ENCODE measurements around the gene FARP1. TPM values are rescaled to one million over a fixed set of nuclear protein-coding genes. Genes with fewer than 3 reads are reported as not detected.

FARP1 gene
- total and polyA plus RNA-seq, 2 of the 13 experiments (the other 11 are each of a cell fraction or from before 2014, with no cell fraction given) = 70.6 to 126 TPM

GRCh38 chr13:98366443-98366842 lies 223.5 kb downstream of the FARP1 start:
- no peak overlapping the region for H3K9ac ChIP-seq (ENCODE audit: insufficient read depth, low read depth, low read length)
- no peak overlapping the region for H3K4me3 ChIP-seq (replicated peaks in 1 of 3; ENCODE audit: insufficient read depth in 1 of 3, low read depth in 2 of 3, low read length in 3 of 3)
- BruUV-seq (replicated peaks) = no TSS peak
- no peaks in the 10 kb centered on the region for H3K4me1 ChIP-seq (ENCODE audit: insufficient read depth, low read length)
- H4K20me1 ChIP-seq (ENCODE audit: insufficient read depth, low read length) = peaks cover 63% of the 10 kb centered on the region
- ChIA-PET CTCF (ENCODE audit: low intra/inter-chr PET ratio, low total read pairs) (no interaction called here), POLR2A (no interaction called here)
- FAIRE-seq (no peak), DNase-seq (ENCODE audit: low spot score) (no peak), ATAC-seq (no peak)
- no peak for TF ChIP-seq ZNF33B (CRISPR knock-in tag; IDR thresholded peaks at IDR 0.05)
- no peak for TF ChIP-seq ZNF883 (CRISPR knock-in tag; IDR thresholded peaks at IDR 0.05; ENCODE audit: not compliant biosample characterization)
- TF ChIP-seq PAWR (CRISPR knock-in tag; IDR thresholded peaks at IDR 0.05; ENCODE audit: borderline replicate concordance) = no peak
- TF ChIP-seq MTERF4 (CRISPR knock-in tag; IDR thresholded peaks at IDR 0.05) = no peak
- no peak for TF ChIP-seq MAZ (IDR thresholded peaks at IDR 0.05; ENCODE audit: borderline replicate concordance, low read depth, low read length)
- no peak for TF ChIP-seq MAZ (CRISPR knock-in tag; IDR thresholded peaks at IDR 0.05; ENCODE audit: low read depth)
- no peak for TF ChIP-seq ELK4 (CRISPR knock-in tag; IDR thresholded peaks at IDR 0.05; ENCODE audit: borderline replicate concordance)
- TF ChIP-seq ZNF780A (CRISPR knock-in tag; IDR thresholded peaks at IDR 0.05) = no peak
- TF ChIP-seq REL (CRISPR knock-in tag; conservative IDR thresholded peaks at IDR 0.05) = no peak
- TF ChIP-seq MXD4 (CRISPR knock-in tag; IDR thresholded peaks at IDR 0.05) = no peak
- TF ChIP-seq NFIC (IDR thresholded peaks at IDR 0.05; ENCODE audit: low read length) = no peak
- no peak for TF ChIP-seq ZNF251 (CRISPR knock-in tag; IDR thresholded peaks at IDR 0.05)
- intact Hi-C loops (cut with micrococcal nuclease; ENCODE audit: unreplicated experiment) = no loop called here
- H3K4me2 ChIP-seq (ENCODE audit: low read depth, low read length) = no peak overlapping the region
- H3K27ac ChIP-seq (ENCODE audit: extremely low read length, insufficient read depth, low read length) = no peak overlapping the region
- H3K9me3 ChIP-seq (ENCODE audit: low read length) = no peaks in the 10 kb centered on the region
- H3K36me3 ChIP-seq (replicated peaks in 1 of 2; ENCODE audit: control insufficient read depth in 1 of 2, insufficient read depth in 2 of 2, low read length in 2 of 2) = peaks cover 12 to 60% of the 10 kb centered on the region in 2 experiments
- peaks cover 26% of the 10 kb centered on the region for H3K79me2 ChIP-seq (ENCODE audit: insufficient read depth, low read length)
- no peak overlapping the region for H2AFZ ChIP-seq (ENCODE audit: low read length)
- no peaks in the 10 kb centered on the region for H3K27me3 ChIP-seq (ENCODE audit: control insufficient read depth in 1 of 2, insufficient read depth in 2 of 2, low read length in 2 of 2)
- in situ Hi-C loops (cut with HindIII; ENCODE audit: extremely low pct_ligation_motif_present, low pct_unique_long_range_greater_than_20kb) = no loop called here
- WGBS (ENCODE audit: low lambda C conversion rate) = 96% methylated on average over 7 of the region's 7 CpGs

Measured in HepG2 (cell line).